GM12892 (cell line): ENCODE results near the gene SLC35D2.

Source experiments
- POLR2A ChIP-seq: IDR thresholded peaks from 2 replicates; pipeline ENCODE4 v1.6.1; 2011; ENCODE audit warnings: low read depth, low read length, control low read depth
- POLR2AphosphoS5 ChIP-seq: IDR thresholded peaks from 2 replicates; pipeline ENCODE4 v1.6.1; 2011; ENCODE audit warnings: low read depth, low read length, control low read depth

GRCh38 chr9:96309850-96310249 lies 73.7 kb downstream of the SLC35D2 start:
- TF ChIP-seq POLR2A (no peak), POLR2AphosphoS5 (no peak)
